ENCODE results near the gene TIMM44.
"Not testable (repeated sequence)": the region's sequence is repeated elsewhere in the genome, so short reads cannot be mapped to it uniquely, and the experiment has no call there.

TIMM44 gene

DNA sequence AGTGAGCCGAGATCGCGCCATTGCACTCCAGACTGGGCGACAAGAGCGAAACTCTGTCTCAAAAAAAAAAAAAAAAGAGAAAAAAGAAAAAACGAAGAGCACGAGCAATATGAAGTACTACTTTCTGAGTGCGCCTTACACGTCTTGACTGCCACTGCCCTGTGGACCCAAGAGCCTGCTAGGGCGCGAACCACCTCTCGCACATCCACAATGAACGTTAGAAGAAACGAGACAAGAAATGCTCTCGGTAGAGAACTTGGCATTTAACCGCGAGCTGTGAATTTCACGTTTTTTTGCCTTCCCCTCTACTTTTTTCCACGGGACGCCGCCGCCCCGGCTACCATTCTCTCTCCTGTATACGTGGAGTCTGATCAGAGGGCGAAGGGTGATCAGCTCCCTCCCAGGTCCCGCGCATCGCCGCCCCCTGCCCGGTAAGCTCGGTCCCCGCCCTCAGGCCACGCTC, 454 bp downstream of the TIMM44 start:
- DNase-seq: no peak

DNA sequence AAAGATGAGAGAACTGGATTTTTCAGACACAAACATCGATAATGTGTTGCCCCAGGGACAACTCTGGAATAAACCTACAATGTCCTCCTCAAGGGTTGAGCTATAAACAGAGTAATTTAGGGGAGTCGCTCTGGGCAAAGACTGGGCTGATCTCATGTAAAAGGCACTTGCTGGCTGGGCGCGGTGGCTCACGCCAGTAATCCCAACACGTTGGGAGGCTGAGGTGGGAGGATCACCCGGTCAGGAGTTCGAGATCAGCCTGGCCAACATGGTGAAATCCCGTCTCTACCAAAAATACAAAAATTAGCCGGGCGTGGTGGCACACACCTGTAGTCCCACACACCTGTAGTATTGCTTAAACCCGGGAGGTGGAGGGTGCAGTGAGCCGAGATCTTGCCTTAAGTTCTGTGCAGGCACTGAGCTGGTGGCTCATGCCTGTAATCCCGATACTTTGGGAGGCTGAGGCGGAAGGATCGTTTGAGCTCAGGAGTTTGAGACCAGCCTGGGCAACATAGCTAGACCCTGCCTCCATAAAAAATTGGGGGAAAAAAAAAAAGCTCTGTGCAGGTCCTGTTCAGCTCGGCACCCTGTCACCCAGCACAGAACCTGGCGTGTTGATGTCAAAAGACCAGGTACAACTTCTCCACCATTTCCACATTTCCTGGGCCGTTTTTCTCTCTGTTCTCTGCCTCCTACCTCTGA, 1.4 kb downstream of the TIMM44 start:
- DNase-seq: no peak

GRCh38 chr19:7940841-7941240, 2.6 kb downstream of the TIMM44 start:
- no peak for DNase-seq

DNA sequence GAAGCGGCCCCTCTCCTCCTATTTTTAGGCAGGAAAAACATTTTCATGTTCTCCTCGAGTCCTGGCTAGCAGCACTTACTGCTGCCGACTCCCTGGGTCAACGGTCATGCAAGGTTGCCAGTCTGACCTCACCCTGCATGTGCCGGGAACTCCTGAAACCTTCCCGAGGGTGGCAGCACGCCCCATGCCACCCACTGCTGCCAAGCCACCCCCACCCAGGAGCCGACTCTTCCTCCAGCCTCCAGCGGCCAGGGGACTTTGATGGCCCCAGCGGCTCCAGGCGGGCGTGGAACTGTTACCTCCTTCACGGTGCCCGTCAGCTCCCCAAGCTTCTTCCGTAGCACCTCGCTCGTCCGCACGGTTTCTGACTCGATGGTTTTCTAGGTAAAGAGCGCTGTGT, 8.7 kb downstream of the TIMM44 start:
- no peak for DNase-seq

DNA sequence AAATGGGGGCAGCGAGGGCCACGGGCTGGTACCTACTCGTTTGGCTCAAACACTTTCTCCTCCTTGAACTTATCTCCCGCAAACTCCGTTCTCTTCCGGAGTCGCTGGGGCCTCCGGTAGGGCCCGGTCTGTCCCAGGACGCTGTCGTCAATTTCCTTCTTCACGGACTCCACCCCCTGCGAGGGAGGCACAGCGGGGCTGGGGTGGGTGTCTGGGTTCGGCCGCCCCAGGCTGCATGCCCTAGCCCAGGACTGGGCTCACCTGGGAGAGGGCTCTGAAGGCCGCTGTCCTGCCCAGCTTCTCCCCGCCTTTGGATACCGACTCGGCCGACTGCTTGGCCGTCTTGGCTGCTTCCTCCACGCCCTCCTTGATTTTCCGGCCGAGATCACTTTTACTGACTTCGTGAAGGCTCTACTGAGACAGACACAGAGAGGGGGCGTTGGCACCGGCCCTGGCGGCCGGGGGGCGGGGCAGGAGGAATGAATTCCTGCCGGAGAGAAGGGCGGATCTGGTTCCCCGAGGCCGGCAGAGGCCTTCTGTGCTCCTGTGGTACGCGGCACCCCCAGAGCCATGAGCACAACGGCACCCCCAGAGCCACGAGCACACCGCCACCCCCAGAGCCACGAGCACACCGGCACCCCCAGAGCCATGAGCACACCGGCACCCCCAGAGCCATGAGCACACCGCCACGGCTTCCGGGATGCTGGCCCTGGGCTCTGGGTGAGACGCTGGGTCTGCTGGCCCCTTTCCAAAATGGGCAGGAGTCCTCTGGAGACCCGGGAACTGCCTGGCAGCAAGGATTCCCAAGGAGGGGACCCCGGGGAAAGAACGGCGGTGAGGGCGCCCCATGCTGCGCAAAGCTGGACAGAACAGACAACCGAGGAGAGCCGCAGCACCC, 9.4 kb downstream of the TIMM44 start:
- no peak for DNase-seq

GRCh38 chr19:7933411-7933810, 10.1 kb downstream of the TIMM44 start:
- no peak for DNase-seq

DNA sequence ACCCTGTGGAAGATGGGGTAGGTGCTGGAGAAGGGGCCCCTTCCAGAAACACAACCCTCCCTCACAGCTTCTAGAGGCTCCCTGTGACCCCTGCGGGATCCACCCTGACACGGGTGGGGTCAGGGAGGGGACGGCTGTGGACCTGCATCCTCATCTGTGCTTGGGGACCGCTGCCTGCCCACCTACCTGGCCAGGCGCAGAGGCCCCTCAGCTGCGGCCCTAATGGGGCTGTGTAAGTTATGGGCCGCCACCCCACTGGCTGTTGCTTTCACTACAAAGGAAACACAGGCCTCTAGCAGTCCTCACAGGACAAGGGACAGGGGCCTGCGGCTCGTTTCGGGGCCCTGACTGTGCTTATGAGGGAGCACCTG, 10.6 kb downstream of the TIMM44 start:
- DNase-seq: no peak

DNA sequence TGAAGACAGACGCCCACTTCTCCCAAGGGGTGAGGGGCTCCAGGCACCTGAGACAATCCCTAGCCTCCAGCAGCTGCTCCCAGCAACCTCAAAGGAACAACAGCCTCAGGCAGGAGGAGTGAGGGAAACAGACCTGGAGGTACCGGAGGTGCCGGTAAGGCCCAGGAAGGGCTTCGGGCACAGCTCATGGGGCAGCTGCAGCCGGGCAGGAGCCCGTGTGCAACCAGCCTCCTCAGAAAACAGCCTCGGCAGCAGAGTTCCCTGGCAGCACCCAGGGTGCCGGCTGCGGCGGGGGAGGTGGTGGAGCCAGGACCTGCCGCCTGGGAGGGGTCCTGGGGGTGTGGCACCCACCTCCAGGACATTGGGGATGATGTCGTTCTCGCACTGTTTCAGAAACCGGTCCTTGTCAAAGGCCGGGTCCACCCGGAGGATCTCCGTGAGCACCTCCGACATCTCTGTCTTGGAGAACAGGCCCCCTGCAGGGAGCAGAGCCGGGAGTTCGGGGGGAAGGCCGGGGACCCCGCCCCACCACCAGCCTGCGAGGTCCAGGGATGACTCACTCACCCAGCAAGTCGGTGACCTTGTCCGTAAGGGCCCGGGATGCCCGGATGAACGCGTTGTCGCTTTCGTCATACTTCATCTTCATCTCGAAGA, 11.1 kb downstream of the TIMM44 start:
- no peak for DNase-seq

DNA sequence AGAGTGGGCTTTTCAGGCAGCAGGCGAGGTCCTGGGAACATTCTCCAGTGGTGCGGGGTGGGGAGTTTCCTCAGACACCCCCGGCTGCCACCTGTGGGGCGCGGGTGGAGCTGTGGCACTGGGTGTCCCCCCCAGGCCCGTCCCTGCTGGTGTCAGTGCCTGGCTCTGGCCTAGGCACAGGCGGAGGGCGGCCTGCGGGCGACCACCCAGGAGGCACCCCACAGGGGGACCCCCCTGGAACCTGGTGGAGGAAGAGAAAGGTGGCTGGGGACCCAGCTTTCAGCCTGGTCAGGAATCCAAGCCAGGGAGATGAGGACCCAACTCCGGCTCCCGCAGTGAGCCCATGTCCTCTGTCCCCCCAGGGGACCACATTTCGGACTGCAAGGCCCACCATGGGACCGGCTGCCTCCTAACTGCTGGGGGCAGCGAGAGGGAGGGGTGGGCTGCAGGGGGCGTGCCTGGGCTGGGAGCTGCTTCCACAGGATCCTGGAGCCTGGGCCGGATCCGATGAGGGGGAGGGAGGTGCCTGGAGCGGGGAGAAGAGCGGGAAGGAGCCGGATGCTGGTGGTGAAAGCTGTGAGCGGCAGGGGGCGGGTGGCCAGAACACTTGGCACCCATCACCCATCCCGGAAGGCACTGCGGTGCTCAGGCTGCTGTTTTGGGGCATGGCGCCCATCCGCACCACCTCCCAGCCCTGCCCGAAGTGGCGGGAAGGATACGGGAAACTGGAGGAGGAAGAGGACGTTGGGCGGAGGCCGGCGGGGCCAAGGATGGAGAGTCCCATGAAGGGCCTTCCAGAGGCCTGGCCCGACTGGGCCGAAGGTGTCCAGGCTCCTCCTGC, 12.0 kb downstream of the TIMM44 start:
- no peak for DNase-seq

DNA sequence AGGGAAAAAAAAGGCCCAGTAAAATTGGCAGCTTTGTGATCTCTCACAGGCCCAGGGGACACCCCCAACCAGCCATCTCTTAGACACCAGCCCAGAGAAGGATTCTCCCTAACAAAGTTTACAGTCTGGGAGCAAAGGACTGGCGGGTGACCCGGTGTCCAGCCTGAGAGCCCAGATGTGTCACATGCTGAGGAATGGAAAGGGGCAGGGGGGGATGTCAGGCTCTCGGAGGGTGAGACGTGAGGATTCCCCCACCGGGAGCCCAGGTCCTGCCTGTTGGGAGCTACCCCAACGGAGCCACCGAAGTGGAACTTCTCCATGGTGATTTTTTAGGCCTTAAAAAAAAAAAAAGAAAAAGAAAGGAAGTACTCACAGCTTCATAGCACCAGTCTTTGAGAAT, 12.7 kb downstream of the TIMM44 start:
- DNase-seq: no peak

DNA sequence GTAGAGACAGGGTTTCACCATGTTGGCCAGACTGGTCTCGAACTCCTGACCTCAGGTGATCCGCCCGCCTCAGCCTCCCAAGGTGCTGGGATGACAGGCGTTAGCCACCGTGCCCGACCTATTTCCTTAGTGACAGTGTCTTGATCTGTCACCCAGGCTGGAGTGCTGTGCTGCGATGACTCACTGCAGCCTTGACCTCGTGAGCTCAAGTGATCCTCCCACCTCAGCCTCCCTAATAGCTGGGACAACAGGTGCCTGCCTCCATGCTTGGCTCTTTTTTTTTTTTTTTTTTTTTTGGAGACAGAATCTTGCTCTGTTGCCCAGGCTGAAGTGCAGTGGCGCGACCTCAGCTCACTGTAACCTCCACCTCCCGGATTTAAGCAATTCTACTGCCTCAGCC, 13.4 kb downstream of the TIMM44 start:
- DNase-seq: not testable (repeated sequence)

GRCh38 chr19:7928741-7929701, 14.4 kb downstream of the TIMM44 start:
- DNase-seq: no peak

DNA sequence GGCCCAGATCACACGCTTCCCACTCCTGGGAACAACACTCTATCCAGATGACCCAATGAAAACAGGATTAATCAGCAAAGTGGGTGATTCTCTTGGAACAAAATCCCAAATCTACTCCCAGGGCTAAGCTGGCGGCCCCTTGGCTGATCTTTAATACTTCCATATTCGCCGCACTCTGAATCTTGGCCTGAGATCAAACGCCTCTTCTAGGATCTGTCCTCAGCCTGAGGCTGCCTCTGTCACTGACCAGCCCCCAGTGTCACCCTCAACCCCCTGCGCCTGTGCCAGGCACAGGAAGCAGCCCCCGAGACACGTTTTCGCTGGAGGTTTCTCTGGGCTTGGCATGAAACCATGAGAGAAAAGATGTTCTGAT, 15.1 kb downstream of the TIMM44 start:
- DNase-seq: no peak

- no peak for DNase-seq
Observed at GRCh38 chr19:7927605-7928333, 15.7 kb downstream of the TIMM44 start.

DNA sequence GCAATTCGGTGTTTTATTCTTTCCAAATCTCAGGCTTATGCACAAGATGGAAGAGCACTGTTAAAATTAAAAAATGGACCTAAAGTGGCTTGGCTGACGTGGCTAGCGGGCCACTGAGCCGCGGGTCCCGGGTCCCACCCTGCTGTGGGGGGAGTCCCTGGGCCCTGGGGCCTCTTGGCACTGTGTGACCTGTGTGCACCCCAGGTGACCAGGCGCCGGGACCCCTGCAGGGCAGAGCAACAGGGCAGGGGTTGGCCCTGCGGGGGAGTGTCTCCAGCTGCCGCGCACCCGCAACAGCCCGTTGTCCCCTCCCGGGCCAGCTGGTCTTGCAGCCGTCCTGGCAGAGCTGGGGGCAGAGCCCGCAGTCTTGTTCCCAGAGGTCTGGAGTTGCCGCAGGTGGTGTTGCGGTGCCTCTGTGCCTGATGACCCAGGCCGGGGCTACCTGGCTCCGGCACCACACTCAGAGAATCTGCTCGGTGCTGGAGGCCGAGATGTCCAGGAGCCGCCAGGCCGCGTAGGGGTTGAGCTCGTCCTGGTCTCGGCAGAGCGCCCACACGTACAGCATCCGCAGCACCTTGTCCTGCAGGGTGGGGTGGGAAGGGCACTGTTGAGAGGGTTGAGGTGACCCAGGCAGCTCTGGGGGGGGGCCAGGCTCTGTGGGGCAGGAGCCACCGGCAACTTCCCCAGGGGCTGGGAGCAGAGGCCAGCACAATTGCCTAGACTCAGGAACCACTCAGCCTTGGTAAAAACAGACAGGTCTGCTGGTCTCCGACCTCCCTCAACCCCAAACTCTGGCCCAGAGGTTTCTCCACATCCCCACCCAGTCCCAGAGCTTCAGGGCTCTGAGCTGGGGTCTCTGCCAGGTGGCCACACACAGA, 16.5 kb downstream of the TIMM44 start:
- no peak for DNase-seq

DNA sequence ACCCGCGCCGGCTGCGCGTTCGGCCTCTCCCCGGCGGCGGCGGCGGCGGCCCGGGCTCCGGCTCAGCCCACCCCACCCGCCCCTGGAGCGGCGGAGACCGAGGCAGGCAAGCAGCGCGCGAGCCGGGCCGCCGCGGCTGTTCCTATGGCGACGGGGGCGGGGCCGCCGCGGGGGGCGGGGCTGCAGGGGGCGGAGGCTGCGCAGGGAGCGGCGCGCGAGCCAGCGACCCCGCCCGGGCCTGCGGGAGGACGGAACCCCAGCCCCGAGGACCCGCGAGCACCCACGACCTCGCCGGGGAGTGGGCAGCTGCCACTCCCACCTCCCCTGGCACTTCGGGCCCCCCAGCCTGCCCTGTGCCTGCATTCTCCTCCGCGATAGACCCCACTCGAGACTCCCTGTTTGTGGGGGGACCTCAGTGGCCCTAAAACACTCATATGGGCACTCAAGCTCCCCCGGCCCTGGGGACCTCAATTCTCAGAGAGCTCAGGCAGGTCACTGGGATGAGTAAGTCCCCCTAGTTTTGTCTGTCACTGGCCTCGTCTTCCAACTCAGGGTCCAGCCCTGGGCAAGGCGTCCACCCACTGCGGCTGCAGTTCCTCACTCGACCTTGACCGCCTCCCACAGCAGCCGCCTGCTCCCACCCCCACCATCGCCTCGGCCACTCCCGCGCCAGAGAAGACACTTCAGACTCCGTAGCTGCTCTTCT, 17.3 kb downstream of the TIMM44 start, which contains the start of gene CTXN1:
TSS of gene CTXN1 (minus strand) at position 115 of the 706 bp plus-strand sequence. CDS start 597 bp downstream, outside the sequence.
- no peak for DNase-seq

DNA sequence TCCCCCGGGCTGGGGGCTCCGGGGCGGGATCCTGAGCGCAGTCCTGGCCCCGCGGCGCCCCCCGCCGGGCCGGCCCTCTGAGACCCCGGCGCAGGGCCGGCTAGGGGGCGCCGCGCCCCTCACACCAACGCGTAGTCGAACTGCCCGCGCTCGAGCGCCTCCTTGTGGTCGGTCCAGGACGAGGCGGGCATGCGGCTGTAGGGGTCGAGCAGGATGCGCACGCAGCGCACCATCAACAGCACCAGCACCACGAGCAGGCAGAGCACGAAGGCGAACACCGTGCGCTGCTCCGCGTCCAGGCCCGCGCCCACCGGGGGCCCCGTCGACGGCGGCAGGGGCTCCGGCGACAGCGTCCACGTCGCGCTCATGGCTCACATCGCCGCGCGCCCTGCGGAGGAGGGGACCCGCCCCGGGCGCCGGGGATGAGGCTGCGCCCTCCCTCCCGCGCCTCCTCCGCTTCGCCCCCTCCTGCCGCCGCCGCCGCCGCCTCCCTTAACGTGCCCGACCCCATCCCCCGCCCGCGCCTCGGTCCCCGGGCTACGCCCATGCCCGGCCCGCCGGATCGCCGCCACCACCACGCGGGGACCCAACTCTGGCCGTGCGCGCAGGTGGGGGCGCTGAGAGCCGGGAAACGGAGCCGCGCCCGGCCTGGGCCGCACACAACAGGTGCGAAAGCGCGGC, 18.2 kb downstream of the TIMM44 start:
- peak; percentile 32 for DNase-seq

DNA sequence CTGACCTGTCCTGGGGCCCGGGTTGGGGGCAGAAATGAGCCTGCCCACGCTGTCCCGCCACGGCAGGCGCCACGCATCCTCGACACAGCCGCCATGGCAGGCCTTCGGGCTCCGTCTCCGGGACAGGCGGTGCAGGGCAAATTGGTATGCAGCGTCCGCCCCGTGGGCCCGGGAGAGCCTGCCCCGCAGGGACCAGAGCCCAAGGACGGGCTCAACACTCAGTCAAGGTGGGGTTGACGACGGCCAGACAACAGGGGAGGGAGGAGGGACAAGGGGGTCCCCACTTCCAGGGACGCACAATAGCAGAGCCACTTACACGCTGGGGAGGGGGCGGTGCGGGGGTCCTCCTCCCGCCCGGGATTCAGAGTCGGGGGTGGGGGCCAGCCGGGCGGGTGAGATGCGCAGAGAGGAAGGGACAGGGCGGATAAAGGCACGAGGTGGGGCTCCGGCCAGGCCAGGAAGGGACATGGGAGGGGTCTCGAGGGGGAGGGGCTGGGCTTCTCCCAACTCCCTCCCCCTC, 18.8 kb downstream of the TIMM44 start:
- no peak for DNase-seq
